Keratinocyte (primary cell): ENCODE data around the gene NCOA7.
A peak's percentile ranks its signal among the peaks of the same experiment; 100 is the strongest.

Experiments used
- CTCF ChIP-seq, 3 experiments: IDR thresholded peaks in 1 of 3; conservative IDR thresholded peaks in 1 of 3; optimal IDR thresholded peaks in 1 of 3; 2 replicates in 2 of 3; 3 replicates in 1 of 3; pipeline versions ENCODE3 to v1.5.1; 2011; ENCODE audit warnings: low read length in 3 of 3, mild to moderate bottlenecking in 3 of 3, moderate library complexity in 2 of 3, control low read depth in 1 of 3, inconsistent platforms in 1 of 3; ENCODE audit not compliant: insufficient read depth in 2 of 3; ENCODE audit errors: extremely low read depth in 1 of 3
- EZH2 ChIP-seq: IDR thresholded peaks from one replicate; pipeline ENCODE4 v1.6.1; 2012; ENCODE audit warnings: inconsistent platforms, mild to moderate bottlenecking, low read length, moderate library complexity

GRCh38 chr6:125748406-125749172, 42.2 kb upstream of the NCOA7 start:
- TF ChIP-seq CTCF (optimal IDR thresholded peaks at IDR 0.05 in 1 of 3, IDR thresholded peaks at IDR 0.05 in 1 of 3, conservative IDR thresholded peaks at IDR 0.05 in 1 of 3; ENCODE audit: extremely low read depth in 1 of 3, insufficient read depth in 2 of 3, low read length in 3 of 3) (no peak), EZH2 (peak; percentile 92)
